OCI-LY1 (cell line): ENCODE data around the gene CACNA1B.

Experiments used
- H2AFZ ChIP-seq: fragments of 200-600 bp; sonication (generic), shearing (Covaris generic); 2 replicates; pipeline ENCODE4 v1.6.0; 2014; ENCODE audit warnings: antibody characterized with exemption, mild to moderate bottlenecking, low read length
- H3F3A ChIP-seq: fragments of 200-600 bp; sonication (generic), shearing (Covaris generic); 2 replicates; pipeline ENCODE4 v1.6.0; 2014; ENCODE audit warnings: mild to moderate bottlenecking, antibody characterized with exemption, low read length, moderate library complexity; ENCODE audit not compliant: insufficient read depth
- H3K27ac ChIP-seq: fragments of 200-600 bp; sonication (generic); 2 replicates; pipeline ENCODE4 v1.5.1; 2014; ENCODE audit warnings: low read length, mixed run types, mild to moderate bottlenecking, low read depth; ENCODE audit not compliant: poor library complexity, severe bottlenecking
- H3K27me3 ChIP-seq: fragments of 200-600 bp; sonication (generic); 2 replicates; pipeline ENCODE4 v1.6.0; 2014; ENCODE audit warnings: antibody characterized with exemption, mild to moderate bottlenecking, low read length, moderate library complexity; ENCODE audit not compliant: insufficient read depth
- H3K36me3 ChIP-seq: fragments of 200-600 bp; sonication (generic); 2 replicates; pipeline ENCODE4 v1.6.1; 2014; ENCODE audit warnings: mild to moderate bottlenecking, antibody characterized with exemption, low read length, moderate library complexity, mixed read lengths; ENCODE audit not compliant: insufficient read depth
- H3K4me1 ChIP-seq: fragments of 200-600 bp; sonication (generic); 2 replicates; pipeline ENCODE4 v1.5.1; 2014; ENCODE audit warnings: mild to moderate bottlenecking, low read length, moderate library complexity; ENCODE audit not compliant: insufficient read depth, severe bottlenecking
- H3K4me2 ChIP-seq: fragments of 200-600 bp; sonication (generic), shearing (Covaris generic); 2 replicates; pipeline ENCODE4 v1.6.1; 2014; ENCODE audit warnings: low read length
- H3K4me3 ChIP-seq: fragments of 200-600 bp; sonication (generic); 2 replicates; pipeline ENCODE4 v1.5.1; 2014; ENCODE audit warnings: low read length, low read depth, mild to moderate bottlenecking, mixed read lengths; ENCODE audit not compliant: poor library complexity, severe bottlenecking
- H3K79me2 ChIP-seq: fragments of 200-600 bp; shearing (Covaris generic); 2 replicates; pipeline ENCODE4 v1.6.1; 2016; ENCODE audit warnings: mixed run types, low read length, mixed read lengths; ENCODE audit not compliant: insufficient read depth
- H3K9ac ChIP-seq: fragments of 200-600 bp; sonication (generic), shearing (Covaris generic); 2 replicates; pipeline ENCODE4 v1.6.1; 2014; ENCODE audit warnings: mild to moderate bottlenecking, low read length, mixed read lengths
- H3K9me2 ChIP-seq: fragments of 200-600 bp; sonication (generic), shearing (Covaris generic); 2 replicates; pipeline ENCODE4 v1.6.1; 2014; ENCODE audit warnings: low read depth, mild to moderate bottlenecking, low read length, mixed read lengths
- H3K9me3 ChIP-seq: fragments of 200-600 bp; shearing (Covaris generic); 2 replicates; pipeline ENCODE4 v1.6.1; 2014; ENCODE audit warnings: low read length, mixed read lengths
- H4K20me1 ChIP-seq: fragments of 200-600 bp; sonication (generic), shearing (Covaris generic); 2 replicates; pipeline ENCODE4 v1.6.0; 2016; ENCODE audit warnings: mild to moderate bottlenecking, low read length; ENCODE audit not compliant: insufficient read depth
- CTCF ChIP-seq: fragments of 200-600 bp; sonication (generic), shearing (Covaris generic); IDR thresholded peaks from 2 replicates; pipeline ENCODE4 v1.5.1; 2017; ENCODE audit warnings: mild to moderate bottlenecking, antibody characterized with exemption, low read length, moderate library complexity, mixed read lengths
- EZH2 ChIP-seq: fragments of 200-600 bp; sonication (generic), shearing (Covaris generic); IDR thresholded peaks from 2 replicates; pipeline ENCODE4 v1.8.0; 2017; ENCODE audit warnings: borderline replicate concordance, mixed run types, mild to moderate bottlenecking, antibody characterized with exemption, low read length, moderate library complexity, mixed read lengths

The CACNA1B gene

DNA sequence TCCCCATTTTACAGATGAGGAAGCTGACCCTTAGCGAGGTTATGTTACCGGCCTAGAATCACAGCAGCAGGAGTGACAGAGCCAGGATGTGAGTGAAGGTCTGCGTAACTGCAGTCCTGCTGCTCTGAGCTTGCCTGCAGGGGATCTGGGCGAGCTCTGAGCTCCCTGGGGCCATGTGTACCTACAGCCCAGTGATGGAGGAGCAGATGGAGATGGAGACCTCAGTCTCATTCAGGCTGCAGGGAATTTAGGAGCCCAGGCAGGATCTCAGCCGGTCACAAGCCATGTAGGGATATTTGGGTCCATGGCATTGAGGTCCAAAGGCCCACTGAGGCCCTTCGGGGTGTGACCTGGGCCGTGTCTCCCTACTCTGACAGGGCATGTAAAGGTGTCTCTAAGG lies 170.6 kb downstream of the CACNA1B start:
- Histone ChIP-seq H3K9ac (no peak overlapping the region), H3K27me3 (no peaks in the 10 kb centered on the region; the same call in 1 of the 2 replicates), H3K4me1 (no peaks in the 10 kb centered on the region), H2AFZ (no peak overlapping the region), H3K4me2 (no peak overlapping the region), H3K9me2 (no peaks in the 10 kb centered on the region), H3K36me3 (no peaks in the 10 kb centered on the region), H3K4me3 (no peak overlapping the region), H3K27ac (no peak overlapping the region), H3F3A (no peaks in the 10 kb centered on the region), H3K79me2 (no peaks in the 10 kb centered on the region), H3K9me3 (no peaks in the 10 kb centered on the region), H4K20me1 (no peaks in the 10 kb centered on the region)
- TF ChIP-seq CTCF, result no peak
- TF ChIP-seq EZH2, result no peak

- no peak overlapping the region for H3K4me3 ChIP-seq
- no peaks in the 10 kb centered on the region for H3K4me1 ChIP-seq
- no peaks in the 10 kb centered on the region for H4K20me1 ChIP-seq
- no peaks in the 10 kb centered on the region for H3K9me3 ChIP-seq
- no peaks in the 10 kb centered on the region for H3F3A ChIP-seq
- no peaks in the 10 kb centered on the region; the same call in 1 of the 2 replicates for H3K27me3 ChIP-seq
- no peak overlapping the region for H3K9ac ChIP-seq
- H2AFZ ChIP-seq, result no peak overlapping the region
- H3K79me2 ChIP-seq, result no peaks in the 10 kb centered on the region
- no peak overlapping the region for H3K27ac ChIP-seq
- H3K4me2 ChIP-seq, result no peak overlapping the region
- H3K9me2 ChIP-seq, result no peaks in the 10 kb centered on the region
- H3K36me3 ChIP-seq, result no peaks in the 10 kb centered on the region
- no peak for TF ChIP-seq CTCF
Measured at GRCh38 chr9:138049085-138049778, 171.7 kb downstream of the CACNA1B start.

- H3K9me3 ChIP-seq, result no peaks in the 10 kb centered on the region
- no peak overlapping the region for H3K9ac ChIP-seq
- H3K79me2 ChIP-seq, result no peaks in the 10 kb centered on the region
- no peaks in the 10 kb centered on the region for H3K4me1 ChIP-seq
- H3K36me3 ChIP-seq, result no peaks in the 10 kb centered on the region
- no peak overlapping the region for H2AFZ ChIP-seq
- no peak overlapping the region for H3K27ac ChIP-seq
- H3F3A ChIP-seq, result no peaks in the 10 kb centered on the region
- H3K4me2 ChIP-seq, result no peak overlapping the region
- no peak for TF ChIP-seq CTCF
- no peak for TF ChIP-seq EZH2
- H3K9me2 ChIP-seq, result no peaks in the 10 kb centered on the region
- no peak overlapping the region for H3K4me3 ChIP-seq
- no peaks in the 10 kb centered on the region for H4K20me1 ChIP-seq
- H3K27me3 ChIP-seq, result no peaks in the 10 kb centered on the region; the same call in 1 of the 2 replicates
Measured at GRCh38 chr9:138049779-138050471, 172.3 kb downstream of the CACNA1B start.
